Rectal smooth muscle tissue (tissue), 1 donor: ENCODE data around the gene SLC2A1.
"Not testable (repeated sequence)": the region's sequence is repeated elsewhere in the genome, so short reads cannot be mapped to it uniquely, and the experiment has no call there.

ENCODE experiments used
- H3K27ac ChIP-seq: one replicate; pipeline ENCODE4 v1.7.0; 2013; ENCODE audit warnings: low read depth, low read length, inconsistent platforms
- H3K27me3 ChIP-seq: one replicate; pipeline ENCODE4 v1.7.0; 2013; ENCODE audit warnings: low read length; ENCODE audit not compliant: control insufficient read depth, insufficient read depth
- H3K36me3 ChIP-seq: one replicate; pipeline ENCODE4 v1.7.0; 2013; ENCODE audit warnings: low read length; ENCODE audit not compliant: control insufficient read depth, insufficient read depth
- H3K4me1 ChIP-seq: one replicate; pipeline ENCODE4 v1.7.0; 2013; ENCODE audit warnings: low read length; ENCODE audit not compliant: control insufficient read depth, insufficient read depth
- H3K4me3 ChIP-seq: one replicate; pipeline ENCODE4 v1.7.0; 2013; ENCODE audit warnings: low read length
- H3K9ac ChIP-seq: one replicate; pipeline ENCODE4 v1.7.0; 2013; ENCODE audit warnings: low read length

Gene SLC2A1

DNA sequence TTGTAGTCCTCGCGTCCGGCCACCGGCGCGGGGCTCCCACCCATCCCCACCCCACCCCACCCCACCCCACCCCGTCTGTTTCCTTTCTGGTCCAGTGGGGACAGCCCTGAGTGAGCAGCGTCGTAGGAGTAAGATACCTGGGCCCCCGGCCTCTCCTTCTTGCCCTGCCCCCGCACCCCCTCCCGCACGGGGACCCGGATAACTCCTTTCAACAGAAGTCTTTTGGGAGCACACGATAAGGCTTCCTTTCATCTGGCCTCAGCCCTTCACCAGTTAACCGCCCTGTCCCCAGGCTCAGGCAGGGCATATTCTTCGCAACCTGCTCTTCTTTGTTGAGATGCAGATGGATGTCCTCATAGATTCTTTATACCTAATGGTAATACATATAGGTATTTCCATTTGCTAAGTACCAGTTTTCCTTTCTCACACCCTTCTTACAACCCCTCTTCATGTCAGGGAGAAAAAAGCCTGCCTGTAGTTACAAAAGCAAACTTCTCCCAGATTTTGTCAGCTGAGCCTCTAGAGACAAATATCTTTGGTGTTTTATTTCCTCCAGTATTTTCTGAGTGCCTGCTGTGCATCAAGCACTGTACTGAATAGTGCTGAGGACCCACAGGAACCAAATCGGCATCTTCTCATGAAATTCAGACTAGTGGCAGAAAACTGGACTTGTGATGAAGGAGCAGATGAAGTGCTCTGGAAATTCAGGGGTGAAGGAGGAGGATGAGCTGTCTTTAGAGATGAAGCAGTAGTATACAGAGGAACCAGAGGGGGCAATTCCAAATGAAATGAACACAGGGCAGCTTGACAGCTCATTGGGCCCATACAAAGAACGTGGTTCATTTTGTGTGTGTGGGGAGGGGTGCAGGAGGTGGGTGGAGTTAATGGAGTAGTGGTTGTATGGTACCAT lies 33.6 kb downstream of the SLC2A1 start:
- no peaks in the 10 kb centered on the region for H3K27me3 ChIP-seq
- peaks cover 2% of the 10 kb centered on the region for H3K4me1 ChIP-seq
- peak overlapping the region; percentile 96 for H3K4me3 ChIP-seq
- H3K36me3 ChIP-seq = peaks cover 26% of the 10 kb centered on the region
- H3K9ac ChIP-seq = peak overlapping the region; percentile 73
- peak overlapping the region; percentile 97 for H3K27ac ChIP-seq

GRCh38 chr1:42924082-42924850 lies 34.4 kb downstream of the SLC2A1 start:
- peaks cover 21% of the 10 kb centered on the region for H3K36me3 ChIP-seq
- peak overlapping the region; percentile 97 for H3K27ac ChIP-seq
- H3K4me1 ChIP-seq = peaks cover 2% of the 10 kb centered on the region
- H3K9ac ChIP-seq = peak overlapping the region; percentile 73
- no peaks in the 10 kb centered on the region for H3K27me3 ChIP-seq
- H3K4me3 ChIP-seq = peak overlapping the region; percentile 96

DNA sequence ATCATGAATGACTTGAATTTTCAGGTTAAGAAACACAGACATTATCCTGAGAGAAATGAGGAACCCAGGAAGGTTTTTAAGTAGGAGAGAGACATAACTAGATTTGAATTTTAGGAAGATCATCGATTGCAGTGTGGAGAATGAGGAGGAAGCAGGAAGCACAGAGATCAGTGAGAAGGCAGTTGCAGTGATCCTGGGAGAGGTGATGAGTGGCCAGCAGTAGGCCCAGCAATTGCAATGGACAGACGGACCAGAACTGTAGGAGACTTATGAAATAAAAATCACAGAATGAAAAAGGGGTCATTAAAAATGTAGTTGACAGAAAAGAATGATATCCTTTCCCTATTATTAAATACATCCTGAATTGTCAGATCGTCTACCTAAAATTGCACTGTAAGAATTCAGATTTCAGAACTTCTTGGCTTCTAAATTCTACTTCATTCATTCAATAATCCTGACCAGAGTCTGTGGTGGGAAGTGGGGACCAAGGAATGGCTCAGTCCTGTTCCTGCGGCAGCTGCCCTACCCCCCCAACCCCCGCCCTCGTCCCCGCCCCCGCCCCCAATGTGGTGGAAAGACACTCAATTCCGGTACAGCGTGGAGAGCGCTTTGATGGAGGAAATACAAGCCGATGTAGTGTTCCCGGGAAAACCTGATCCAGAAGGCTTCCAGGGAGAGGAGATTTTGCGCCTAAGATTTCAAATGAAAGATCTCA lies 35.1 kb downstream of the SLC2A1 start:
- Histone ChIP-seq H3K36me3 (peaks cover 14% of the 10 kb centered on the region), H3K4me3 (peak overlapping the region; percentile 96), H3K27me3 (no peaks in the 10 kb centered on the region), H3K9ac (peak overlapping the region; percentile 73), H3K4me1 (peaks cover 2% of the 10 kb centered on the region), H3K27ac (peak overlapping the region; percentile 97)

- Histone ChIP-seq H3K27ac (no peak overlapping the region), H3K4me1 (peaks cover 2% of the 10 kb centered on the region), H3K4me3 (no peak overlapping the region), H3K27me3 (no peaks in the 10 kb centered on the region), H3K36me3 (peaks cover 7% of the 10 kb centered on the region), H3K9ac (no peak overlapping the region)
These were observed 35.8 kb downstream of the SLC2A1 start for GRCh38 chr1:42922687-42923366.

GRCh38 chr1:42921769-42922168 lies 36.9 kb downstream of the SLC2A1 start:
- Histone ChIP-seq H3K4me1 (peaks cover 2% of the 10 kb centered on the region), H3K27me3 (no peaks in the 10 kb centered on the region), H3K4me3 (no peak overlapping the region), H3K27ac (no peak overlapping the region), H3K36me3 (no peaks in the 10 kb centered on the region), H3K9ac (no peak overlapping the region)

DNA sequence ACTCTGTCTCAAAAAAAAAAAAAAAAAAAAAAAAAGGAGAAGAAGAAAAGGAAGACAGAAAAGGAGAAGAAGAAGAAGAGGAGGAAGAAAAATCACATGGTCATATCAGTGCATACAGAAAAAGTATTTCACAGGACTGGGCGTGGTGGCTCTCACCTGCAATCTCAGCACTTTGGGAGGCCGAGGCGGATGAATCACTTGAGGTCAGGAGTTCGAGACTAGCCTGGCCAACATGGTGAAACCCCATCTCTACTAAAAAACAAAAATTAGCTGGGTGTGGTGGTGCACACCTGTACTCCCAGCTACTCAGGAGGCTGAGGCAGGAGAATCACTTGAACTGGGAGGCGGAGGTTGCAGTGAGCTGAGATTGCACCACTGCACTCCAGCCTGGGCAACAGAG lies 39.0 kb downstream of the SLC2A1 start:
- H3K36me3 ChIP-seq, H3K4me3 ChIP-seq, H3K4me1 ChIP-seq, H3K27ac ChIP-seq, H3K9ac ChIP-seq, H3K27me3 ChIP-seq: not testable (repeated sequence)

GRCh38 chr1:42917241-42917495 lies 41.5 kb downstream of the SLC2A1 start:
- H3K27me3 ChIP-seq = no peaks in the 10 kb centered on the region
- H3K4me3 ChIP-seq = no peak overlapping the region
- no peaks in the 10 kb centered on the region for H3K4me1 ChIP-seq
- H3K9ac ChIP-seq = no peak overlapping the region
- H3K36me3 ChIP-seq = no peaks in the 10 kb centered on the region
- no peak overlapping the region for H3K27ac ChIP-seq

DNA sequence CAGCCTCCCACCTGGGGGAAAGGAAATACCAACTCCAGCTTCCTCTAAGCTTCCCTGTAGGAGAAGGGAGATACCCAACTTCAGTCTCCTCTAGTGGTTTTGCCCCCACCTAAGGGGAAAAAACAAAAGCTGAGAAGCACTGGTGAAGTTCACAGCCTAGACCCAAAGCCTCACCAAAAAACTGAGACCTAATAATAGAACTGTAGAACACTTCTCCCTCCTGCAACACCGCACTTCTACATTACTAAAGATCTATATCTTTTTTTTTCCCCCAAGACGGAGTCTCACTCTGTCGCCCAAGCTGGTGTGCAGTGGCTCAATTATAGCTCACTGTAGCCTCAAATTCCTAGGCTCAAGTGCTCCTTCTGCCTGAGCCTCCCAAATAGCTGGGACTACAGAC lies 43.2 kb downstream of the SLC2A1 start:
- H3K36me3 ChIP-seq = no peaks in the 10 kb centered on the region
- H3K4me3 ChIP-seq = no peak overlapping the region
- no peaks in the 10 kb centered on the region for H3K4me1 ChIP-seq
- no peaks in the 10 kb centered on the region for H3K27me3 ChIP-seq
- H3K9ac ChIP-seq = no peak overlapping the region
- H3K27ac ChIP-seq = no peak overlapping the region

DNA sequence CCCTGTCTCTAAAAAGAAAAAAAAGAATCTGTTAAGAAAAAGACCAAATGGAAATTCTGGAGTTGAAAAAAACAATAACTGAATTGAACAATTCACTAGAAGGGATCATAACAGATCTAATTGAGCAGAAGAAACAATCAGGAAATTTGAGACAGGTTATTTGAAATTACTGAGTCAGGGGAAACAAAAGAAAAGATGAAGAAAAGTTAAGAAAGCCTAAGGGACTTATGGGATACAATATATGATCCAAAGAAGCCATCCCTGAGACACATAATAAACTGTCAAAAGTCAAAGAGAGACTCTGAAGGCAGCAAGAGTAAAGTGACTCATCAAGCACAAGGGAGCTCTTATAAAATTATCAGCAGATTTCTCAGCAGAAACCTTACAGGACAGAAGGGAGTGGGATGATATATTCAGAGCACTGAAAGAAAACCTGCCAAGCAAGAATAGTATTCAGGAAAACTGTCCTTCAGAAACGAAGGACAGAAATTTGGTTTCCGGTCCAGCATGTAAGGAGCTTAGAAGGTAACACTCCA lies 44.5 kb downstream of the SLC2A1 start:
- H3K27me3 ChIP-seq = no peaks in the 10 kb centered on the region
- H3K4me1 ChIP-seq = no peaks in the 10 kb centered on the region
- H3K36me3 ChIP-seq = no peaks in the 10 kb centered on the region
- no peak overlapping the region for H3K9ac ChIP-seq
- H3K4me3 ChIP-seq = no peak overlapping the region
- no peak overlapping the region for H3K27ac ChIP-seq

GRCh38 chr1:42913426-42914091 lies 45.1 kb downstream of the SLC2A1 start:
- no peak overlapping the region for H3K9ac ChIP-seq
- H3K27me3 ChIP-seq = no peaks in the 10 kb centered on the region
- no peak overlapping the region for H3K4me3 ChIP-seq
- no peak overlapping the region for H3K27ac ChIP-seq
- H3K4me1 ChIP-seq = no peaks in the 10 kb centered on the region
- no peaks in the 10 kb centered on the region for H3K36me3 ChIP-seq

DNA sequence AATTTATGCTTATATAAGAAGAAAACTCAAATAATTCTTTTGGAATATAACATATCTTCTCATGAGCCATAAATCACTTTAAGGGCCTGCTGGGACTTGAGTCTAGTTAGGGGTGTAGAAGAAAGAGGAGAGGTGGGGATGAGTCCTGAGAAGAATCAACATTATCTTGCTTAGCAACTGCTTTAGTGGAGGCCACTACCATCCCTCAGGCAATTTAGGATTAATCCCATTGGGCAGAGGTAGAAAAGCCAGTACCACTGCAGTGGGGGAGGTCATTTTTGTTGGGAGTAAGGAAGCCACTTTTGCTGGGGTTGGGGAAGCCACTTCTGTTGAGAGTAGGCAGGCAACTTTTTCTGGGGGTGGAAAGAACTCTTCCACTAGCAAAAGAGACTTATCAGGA lies 47.7 kb downstream of the SLC2A1 start:
- Histone ChIP-seq H3K9ac (no peak overlapping the region), H3K36me3 (no peaks in the 10 kb centered on the region), H3K27ac (no peak overlapping the region), H3K4me1 (no peaks in the 10 kb centered on the region), H3K27me3 (no peaks in the 10 kb centered on the region), H3K4me3 (no peak overlapping the region)
